Measurements from ENCODE around the gene PLIN1.

The PLIN1 gene

GRCh38 chr15:89662893-89663626 is 16.1 kb downstream of the PLIN1 start:
- no peak overlapping the region for H3K4me3 ChIP-seq (ENCODE audit: low read depth, low read length)
- no peak for DNase-seq (ENCODE audit: low read depth)
- no peak for TF ChIP-seq CTCF (IDR thresholded peaks at IDR 0.05; ENCODE audit: insufficient read depth, low read depth, low read length, missing control alignments)

- DNase-seq (ENCODE audit: low read depth) = no peak
- TF ChIP-seq CTCF (IDR thresholded peaks at IDR 0.05; ENCODE audit: insufficient read depth, low read depth, low read length, missing control alignments) = no peak
Observed at GRCh38 chr15:89660556-89660955, 18.6 kb downstream of the PLIN1 start.

GRCh38 chr15:89659295-89659694 is 19.9 kb downstream of the PLIN1 start:
- DNase-seq (ENCODE audit: low read depth) = no peak
- TF ChIP-seq CTCF (IDR thresholded peaks at IDR 0.05; ENCODE audit: insufficient read depth, low read depth, low read length, missing control alignments) = no peak
- no peak overlapping the region for H3K4me3 ChIP-seq (ENCODE audit: low read depth, low read length)

More at GRCh38 chr15:89660556-89660955, 18.6 kb downstream of the PLIN1 start:
- no peak overlapping the region for H3K4me3 ChIP-seq (ENCODE audit: low read depth, low read length)

GRCh38 chr15:89657686-89658200 is 21.4 kb downstream of the PLIN1 start:
- no peak for DNase-seq (ENCODE audit: low read depth)
- no peak overlapping the region for H3K4me3 ChIP-seq (ENCODE audit: low read depth, low read length)
- no peak for TF ChIP-seq CTCF (IDR thresholded peaks at IDR 0.05; ENCODE audit: insufficient read depth, low read depth, low read length, missing control alignments)

GRCh38 chr15:89656116-89656815 is 22.9 kb downstream of the PLIN1 start:
- no peak for DNase-seq (ENCODE audit: low read depth)
- no peak overlapping the region for H3K4me3 ChIP-seq (ENCODE audit: low read depth, low read length)
- no peak for TF ChIP-seq CTCF (IDR thresholded peaks at IDR 0.05; ENCODE audit: insufficient read depth, low read depth, low read length, missing control alignments)

GRCh38 chr15:89654847-89655805 is 24.0 kb downstream of the PLIN1 start, which contains the start of gene KIF7:
TSS of gene KIF7 (minus strand) at chr15:89655467. CDS start at chr15:89652930, 2,537 bp downstream.
- no peak for TF ChIP-seq CTCF (IDR thresholded peaks at IDR 0.05; ENCODE audit: insufficient read depth, low read depth, low read length, missing control alignments)
- no peak for DNase-seq (ENCODE audit: low read depth)
- H3K4me3 ChIP-seq (ENCODE audit: low read depth, low read length) = 0 out of 2 replicates have a peak within 1 kb of the TSS, but pooled peaks have one; percentile 20
